Measurements from ENCODE around the gene ZDHHC7. TPM values are rescaled to one million over a fixed set of nuclear protein-coding genes. Genes with fewer than 3 reads are reported as not detected.
A peak's percentile ranks its signal among the peaks of the same experiment; 100 is the strongest.

The ZDHHC7 gene
- total RNA-seq, 2 experiments from 2014 or later: 39.8 to 44.6 TPM

DNA sequence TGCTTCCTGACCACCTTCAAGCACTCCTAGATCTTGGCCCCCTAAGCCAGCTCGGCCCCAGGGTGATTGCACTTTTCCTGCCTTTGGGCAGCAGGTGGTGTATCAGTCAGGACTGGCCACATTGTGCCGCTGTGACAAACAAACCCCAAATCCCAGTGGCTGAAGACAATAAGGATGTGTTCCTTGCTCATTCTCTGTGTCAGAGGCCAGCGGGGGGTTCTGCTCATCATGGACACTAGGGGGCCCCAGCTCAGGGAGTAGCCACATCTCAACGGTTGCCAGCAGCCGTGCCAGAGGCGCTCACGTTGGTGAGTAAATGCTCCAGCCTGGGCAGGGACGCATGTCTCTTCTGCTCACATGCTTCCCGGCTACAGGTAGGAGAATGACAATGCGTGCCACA, 60.4 kb downstream of the ZDHHC7 start:
- Mint-ChIP-seq H3K4me3 (no peak overlapping the region), H3K36me3 (ENCODE audit: low read depth) (no peaks in the 10 kb centered on the region), H3K4me1 (ENCODE audit: low read depth) (peaks cover 11% of the 10 kb centered on the region), H3K27me3 (no peaks in the 10 kb centered on the region), H3K27ac (no peak overlapping the region), H3K9me3 (no peaks in the 10 kb centered on the region)
- no peaks in the 10 kb centered on the region for H3K9me3 ChIP-seq (ENCODE audit: control insufficient read depth in 1 of 2, insufficient read depth in 1 of 2, low read length in 2 of 2)
- ChIA-PET CTCF (interaction anchor here (4.7 kb wide), 1 partner anchor 196 kb away, joined by 69 read pairs; no protein-coding TSS in a partner anchor), POLR2A (no interaction called here)
- ATAC-seq (ENCODE audit: poor library complexity) (no peak), DNase-seq (peak in 8 of 14 experiments; percentile 8 to 58 (median 20))
- no peaks in the 10 kb centered on the region for H3K36me3 ChIP-seq (ENCODE audit: insufficient read depth, low read length)
- H3K4me1 ChIP-seq (ENCODE audit: insufficient read depth, low read length): peaks cover 23% of the 10 kb centered on the region
- no peak overlapping the region for H3K27ac ChIP-seq (ENCODE audit: low read depth in 1 of 2, low read length in 2 of 2)
- no peak overlapping the region for H3K4me3 ChIP-seq (ENCODE audit: low read length)
- TF ChIP-seq, protein P1, sequence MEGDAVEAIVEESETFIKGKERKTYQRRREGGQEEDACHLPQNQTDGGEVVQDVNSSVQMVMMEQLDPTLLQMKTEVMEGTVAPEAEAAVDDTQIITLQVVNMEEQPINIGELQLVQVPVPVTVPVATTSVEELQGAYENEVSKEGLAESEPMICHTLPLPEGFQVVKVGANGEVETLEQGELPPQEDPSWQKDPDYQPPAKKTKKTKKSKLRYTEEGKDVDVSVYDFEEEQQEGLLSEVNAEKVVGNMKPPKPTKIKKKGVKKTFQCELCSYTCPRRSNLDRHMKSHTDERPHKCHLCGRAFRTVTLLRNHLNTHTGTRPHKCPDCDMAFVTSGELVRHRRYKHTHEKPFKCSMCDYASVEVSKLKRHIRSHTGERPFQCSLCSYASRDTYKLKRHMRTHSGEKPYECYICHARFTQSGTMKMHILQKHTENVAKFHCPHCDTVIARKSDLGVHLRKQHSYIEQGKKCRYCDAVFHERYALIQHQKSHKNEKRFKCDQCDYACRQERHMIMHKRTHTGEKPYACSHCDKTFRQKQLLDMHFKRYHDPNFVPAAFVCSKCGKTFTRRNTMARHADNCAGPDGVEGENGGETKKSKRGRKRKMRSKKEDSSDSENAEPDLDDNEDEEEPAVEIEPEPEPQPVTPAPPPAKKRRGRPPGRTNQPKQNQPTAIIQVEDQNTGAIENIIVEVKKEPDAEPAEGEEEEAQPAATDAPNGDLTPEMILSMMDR (IDR thresholded peaks at IDR 0.05): no peak
- intact Hi-C loops (cut with DNase I, micrococcal nuclease): no loop called here
- peaks cover 0 to 5% of the 10 kb centered on the region in 2 experiments for H3K27me3 ChIP-seq (ENCODE audit: control insufficient read depth in 1 of 2, insufficient read depth in 2 of 2, low read length in 2 of 2)

DNA sequence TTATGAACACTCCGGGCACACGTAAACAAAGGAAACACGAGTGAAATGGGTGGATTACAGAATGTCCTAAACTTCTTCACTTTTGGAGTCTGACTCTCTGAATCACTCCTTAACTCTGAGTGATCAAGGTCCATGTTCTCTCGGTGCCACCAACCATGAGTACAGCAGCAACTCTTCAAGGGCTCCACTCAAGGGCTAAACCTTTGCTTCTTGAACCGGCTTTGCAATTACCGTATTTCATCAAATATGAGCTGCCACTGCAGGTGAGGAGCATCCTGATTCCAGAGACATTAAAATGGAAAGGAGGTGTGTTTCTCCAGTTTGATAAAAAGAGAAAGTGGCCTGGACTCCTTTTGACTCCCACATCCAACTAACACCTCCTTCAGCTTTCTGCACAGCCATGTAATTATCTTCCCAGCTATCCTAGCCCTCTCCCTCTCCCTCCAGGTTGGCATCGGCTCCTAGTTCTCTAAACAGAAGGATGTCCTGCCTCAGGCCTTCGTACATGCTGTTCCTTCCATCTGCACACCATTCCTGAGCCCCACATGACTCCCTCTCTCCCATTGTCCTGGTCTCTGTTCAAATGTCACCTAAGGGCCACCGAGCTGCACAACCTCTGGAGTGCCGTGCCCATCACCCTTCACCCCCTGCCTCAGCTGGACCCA, 61.4 kb downstream of the ZDHHC7 start:
- TF ChIP-seq, protein P1 (IDR thresholded peaks at IDR 0.05): no peak
- Mint-ChIP-seq H3K9me3 (no peaks in the 10 kb centered on the region), H3K4me3 (no peak overlapping the region), H3K4me1 (ENCODE audit: low read depth) (peaks cover 11% of the 10 kb centered on the region), H3K27ac (no peak overlapping the region), H3K27me3 (no peaks in the 10 kb centered on the region), H3K36me3 (ENCODE audit: low read depth) (no peaks in the 10 kb centered on the region)
- H3K27me3 ChIP-seq (ENCODE audit: control insufficient read depth in 1 of 2, insufficient read depth in 2 of 2, low read length in 2 of 2): peaks cover 0 to 3% of the 10 kb centered on the region in 2 experiments
- peaks cover 23% of the 10 kb centered on the region for H3K4me1 ChIP-seq (ENCODE audit: insufficient read depth, low read length)
- DNase-seq (no peak), ATAC-seq (ENCODE audit: poor library complexity) (no peak)
- POLR2A ChIA-PET: no interaction called here
- CTCF ChIA-PET: no interaction called here
- no peaks in the 10 kb centered on the region for H3K36me3 ChIP-seq (ENCODE audit: insufficient read depth, low read length)
- H3K9me3 ChIP-seq (ENCODE audit: control insufficient read depth in 1 of 2, insufficient read depth in 1 of 2, low read length in 2 of 2): no peaks in the 10 kb centered on the region
- intact Hi-C loops (cut with DNase I, micrococcal nuclease): no loop called here
- no peak overlapping the region for H3K27ac ChIP-seq (ENCODE audit: low read depth in 1 of 2, low read length in 2 of 2)
- no peak overlapping the region for H3K4me3 ChIP-seq (ENCODE audit: low read length)

DNA sequence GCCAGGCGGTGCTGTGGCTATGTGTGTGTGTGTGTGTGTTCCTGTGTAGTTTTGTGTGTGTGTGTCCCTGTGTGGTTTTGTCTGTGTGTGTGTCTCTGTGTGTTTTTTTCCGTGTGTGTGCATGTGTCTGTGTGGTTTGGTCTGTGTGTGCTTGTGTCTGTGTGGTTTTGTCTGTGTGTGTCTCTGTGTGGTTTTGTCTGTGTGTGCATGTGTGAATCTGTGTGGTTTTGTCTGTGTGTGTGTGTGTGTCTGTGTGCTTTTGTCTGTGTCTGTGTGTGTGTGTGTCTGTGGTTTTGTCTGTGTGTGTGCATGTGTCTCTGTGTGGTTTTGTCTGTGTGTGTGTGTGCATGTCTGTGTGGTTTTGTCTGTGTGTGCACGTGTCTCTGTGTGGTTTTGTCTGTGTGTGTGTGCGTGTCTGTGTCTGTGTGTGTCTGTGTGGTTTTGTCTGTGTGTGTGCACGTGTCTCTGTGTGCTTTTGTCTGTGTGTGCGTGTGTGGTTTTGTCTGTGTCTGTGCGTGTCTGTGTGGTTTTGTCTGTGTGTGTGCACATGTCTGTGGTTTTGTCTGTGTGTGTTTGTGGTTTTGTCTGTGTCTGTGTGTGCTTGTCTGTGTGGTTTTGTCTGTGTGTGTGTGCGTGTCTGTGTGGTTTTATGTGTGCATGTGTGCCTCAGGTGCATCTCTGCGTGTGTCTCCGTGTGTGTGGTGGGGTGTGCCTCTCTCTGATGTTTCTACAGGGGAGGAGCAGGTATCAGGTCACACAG, 62.3 kb downstream of the ZDHHC7 start:
- DNase-seq: peak in 2 of 14 experiments; percentile 27 to 48

More for the DNA sequence above, 62.3 kb downstream of the ZDHHC7 start:
- Histone ChIP-seq H3K27me3 (ENCODE audit: control insufficient read depth in 1 of 2, insufficient read depth in 2 of 2, low read length in 2 of 2) (peaks cover 0 to 3% of the 10 kb centered on the region in 2 experiments), H3K27ac (ENCODE audit: low read depth in 1 of 2, low read length in 2 of 2) (no peak overlapping the region), H3K36me3 (ENCODE audit: insufficient read depth, low read length) (no peaks in the 10 kb centered on the region), H3K4me1 (ENCODE audit: insufficient read depth, low read length) (peaks cover 23% of the 10 kb centered on the region), H3K9me3 (ENCODE audit: control insufficient read depth in 1 of 2, insufficient read depth in 1 of 2, low read length in 2 of 2) (no peaks in the 10 kb centered on the region), H3K4me3 (ENCODE audit: low read length) (no peak overlapping the region)
- peak; percentile 27 for ATAC-seq (ENCODE audit: poor library complexity)
- no peaks in the 10 kb centered on the region for H3K9me3 Mint-ChIP-seq
- H3K27me3 Mint-ChIP-seq: no peaks in the 10 kb centered on the region
- intact Hi-C loops (cut with DNase I, micrococcal nuclease): no loop called here
- no peaks in the 10 kb centered on the region for H3K36me3 Mint-ChIP-seq (ENCODE audit: low read depth)
- ChIA-PET CTCF (no interaction called here), POLR2A (no interaction called here)
- peaks cover 11% of the 10 kb centered on the region for H3K4me1 Mint-ChIP-seq (ENCODE audit: low read depth)
- no peak overlapping the region for H3K27ac Mint-ChIP-seq
- no peak overlapping the region for H3K4me3 Mint-ChIP-seq
- TF ChIP-seq, protein P1 (IDR thresholded peaks at IDR 0.05): no peak

Data from CD4-positive, alpha-beta T cell (primary cell).